Activated CD4-positive, alpha-beta T cell treated with anti-CD3 and anti-CD28 coated beads for 48 hours (primary cell): ENCODE data around the gene RPL7L1.
"Not testable (repeated sequence)": the region's sequence is repeated elsewhere in the genome, so short reads cannot be mapped to it uniquely, and the experiment has no call there.

Source experiments
- DNase-seq: peaks from one replicate; pipeline ENCODE4 v3.0.0-alpha.2; 2020

Gene RPL7L1

GRCh38 chr6:42894041-42894828 is 14.8 kb downstream of the RPL7L1 start:
- DNase-seq = not testable (repeated sequence)

- no peak for DNase-seq
Measured at GRCh38 chr6:42896178-42896719, 16.8 kb downstream of the RPL7L1 start.

- DNase-seq = peak; percentile 79
Measured at GRCh38 chr6:42898891-42899361, 19.5 kb downstream of the RPL7L1 start.

- DNase-seq = no peak
Measured at GRCh38 chr6:42899871-42900270, 20.5 kb downstream of the RPL7L1 start.

- peak; percentile 74 for DNase-seq
Measured at GRCh38 chr6:42901538-42901957, 22.1 kb downstream of the RPL7L1 start.

- DNase-seq = not testable (repeated sequence)
Measured at GRCh38 chr6:42902429-42903263, 23.2 kb downstream of the RPL7L1 start.

GRCh38 chr6:42904467-42904866 is 25.1 kb downstream of the RPL7L1 start:
- no peak for DNase-seq

- no peak for DNase-seq
Measured at GRCh38 chr6:42907336-42907735, 27.9 kb downstream of the RPL7L1 start.

GRCh38 chr6:42909835-42910234 is 30.4 kb downstream of the RPL7L1 start:
- DNase-seq = no peak

- no peak for DNase-seq
Measured at GRCh38 chr6:42911171-42912021, 32.0 kb downstream of the RPL7L1 start.

GRCh38 chr6:42914546-42914945 is 35.1 kb downstream of the RPL7L1 start:
- DNase-seq = no peak

- DNase-seq = no peak
Measured at GRCh38 chr6:42915732-42916131, 36.3 kb downstream of the RPL7L1 start, which contains the start of gene PTCRA. TSS of gene PTCRA (plus strand) at chr6:42916053. CDS start at chr6:42916070, 17 bp downstream.

- no peak for DNase-seq
Measured at GRCh38 chr6:42916288-42916687, 36.9 kb downstream of the RPL7L1 start.

GRCh38 chr6:42921801-42922200 is 42.4 kb downstream of the RPL7L1 start:
- DNase-seq = no peak

- no peak for DNase-seq
Measured at GRCh38 chr6:42923666-42924065, 44.2 kb downstream of the RPL7L1 start.

- DNase-seq = no peak
Measured at GRCh38 chr6:42925248-42925857, 45.9 kb downstream of the RPL7L1 start.

- DNase-seq = peak; percentile 97
Measured at GRCh38 chr6:42928986-42929820, 49.8 kb downstream of the RPL7L1 start, which contains the start of gene CNPY3. TSS of gene CNPY3 (plus strand) at chr6:42929480. CDS start at chr6:42929571, 91 bp downstream.

- peak; percentile 66 for DNase-seq
Measured at GRCh38 chr6:42929821-42930360, 50.5 kb downstream of the RPL7L1 start.

- no peak for DNase-seq
Measured at GRCh38 chr6:42932412-42932811, 53.0 kb downstream of the RPL7L1 start.

GRCh38 chr6:42933205-42933604 is 53.8 kb downstream of the RPL7L1 start:
- DNase-seq = no peak

- no peak for DNase-seq
Measured at GRCh38 chr6:42935322-42935721, 55.9 kb downstream of the RPL7L1 start.
